ENCODE data around the gene HSPB9.
"Not testable (repeated sequence)": the region's sequence is repeated elsewhere in the genome, so short reads cannot be mapped to it uniquely, and the experiment has no call there.

Gene HSPB9

GRCh38 chr17:42120161-42120769 lies 2.3 kb upstream of the HSPB9 start:
- no peak for DNase-seq

GRCh38 chr17:42120770-42121769 lies 1.5 kb upstream of the HSPB9 start, which contains the start of gene KAT2A:
Gene KAT2A (minus strand): TSS chr17:42121367. CDS start chr17:42121304, 63 bp downstream.
- peak; percentile 73 for DNase-seq

GRCh38 chr17:42124256-42124655 lies 1.7 kb downstream of the HSPB9 start:
- DNase-seq: no peak

GRCh38 chr17:42125565-42125964 lies 3.0 kb downstream of the HSPB9 start:
- DNase-seq: no peak

GRCh38 chr17:42126836-42127235 lies 4.2 kb downstream of the HSPB9 start:
- DNase-seq: no peak

- no peak for DNase-seq
Measured at GRCh38 chr17:42127414-42127813, 4.8 kb downstream of the HSPB9 start.

- DNase-seq: no peak
Measured at GRCh38 chr17:42129109-42129837, 6.7 kb downstream of the HSPB9 start.

- no peak for DNase-seq
Measured at GRCh38 chr17:42130310-42130936, 7.8 kb downstream of the HSPB9 start.

GRCh38 chr17:42131232-42131631 lies 8.6 kb downstream of the HSPB9 start:
- DNase-seq: no peak

GRCh38 chr17:42131981-42132432 lies 9.4 kb downstream of the HSPB9 start:
- DNase-seq: no peak

- DNase-seq: no peak
Measured at GRCh38 chr17:42132941-42133340, 10.3 kb downstream of the HSPB9 start.

GRCh38 chr17:42133461-42134041 lies 10.9 kb downstream of the HSPB9 start:
- peak; percentile 27 for DNase-seq

GRCh38 chr17:42135151-42135550 lies 12.5 kb downstream of the HSPB9 start:
- no peak for DNase-seq

GRCh38 chr17:42135664-42136653 lies 13.4 kb downstream of the HSPB9 start:
- DNase-seq: no peak

GRCh38 chr17:42136654-42137051 lies 14.0 kb downstream of the HSPB9 start:
- no peak for DNase-seq

GRCh38 chr17:42138749-42139492 lies 16.3 kb downstream of the HSPB9 start:
- DNase-seq: no peak

- DNase-seq: not testable (repeated sequence)
Measured at GRCh38 chr17:42140690-42141089, 18.1 kb downstream of the HSPB9 start.

GRCh38 chr17:42141382-42141781 lies 18.8 kb downstream of the HSPB9 start:
- no peak for DNase-seq

GRCh38 chr17:42142371-42142896 lies 19.8 kb downstream of the HSPB9 start:
- no peak for DNase-seq

GRCh38 chr17:42143138-42143537 lies 20.5 kb downstream of the HSPB9 start:
- DNase-seq: not testable (repeated sequence)

Measured in activated CD4-positive, alpha-beta T cell treated with anti-CD3 and anti-CD28 coated beads, Interleukin-2, amount 50 U/mL, for 1 hour (primary cell).